ENCODE data around the gene GOLGA8S.
"Not testable (repeated sequence)": the region's sequence is repeated elsewhere in the genome, so short reads cannot be mapped to it uniquely, and the experiment has no call there.

Gene GOLGA8S

GRCh38 chr15:23354448-23354847 lies at the start of gene GOLGA8S:
Gene GOLGA8S (plus strand): TSS chr15:23354748. CDS start chr15:23354810, 62 bp downstream.
- DNase-seq (ENCODE audit: low read depth), result not testable (repeated sequence)

- DNase-seq (ENCODE audit: low read depth), result not testable (repeated sequence)
Measured at GRCh38 chr15:23304805-23305204, 49.7 kb upstream of the GOLGA8S start.

- DNase-seq (ENCODE audit: low read depth), result not testable (repeated sequence)
Measured at GRCh38 chr15:23305921-23306320, 48.6 kb upstream of the GOLGA8S start.

- not testable (repeated sequence) for DNase-seq (ENCODE audit: low read depth)
Measured at GRCh38 chr15:23311233-23311632, 43.3 kb upstream of the GOLGA8S start.

GRCh38 chr15:23334096-23334495 lies 20.5 kb upstream of the GOLGA8S start, which contains the start of gene GOLGA6L26:
Gene GOLGA6L26 (minus strand): TSS chr15:23334196. CDS start chr15:23334135, 61 bp downstream.
- DNase-seq (ENCODE audit: low read depth), result not testable (repeated sequence)

GRCh38 chr15:23362622-23363021 lies 8.1 kb downstream of the GOLGA8S start:
- DNase-seq (ENCODE audit: low read depth), result not testable (repeated sequence)

- not testable (repeated sequence) for DNase-seq (ENCODE audit: low read depth)
Measured at GRCh38 chr15:23364261-23364660, 9.7 kb downstream of the GOLGA8S start.

GRCh38 chr15:23370578-23370977 lies 16.0 kb downstream of the GOLGA8S start:
- no peak for DNase-seq (ENCODE audit: low read depth)

GRCh38 chr15:23371134-23371533 lies 16.6 kb downstream of the GOLGA8S start:
- DNase-seq (ENCODE audit: low read depth), result not testable (repeated sequence)

GRCh38 chr15:23371868-23372267 lies 17.3 kb downstream of the GOLGA8S start:
- not testable (repeated sequence) for DNase-seq (ENCODE audit: low read depth)

GRCh38 chr15:23372284-23372683 lies 17.7 kb downstream of the GOLGA8S start:
- no peak for DNase-seq (ENCODE audit: low read depth)

- DNase-seq (ENCODE audit: low read depth), result not testable (repeated sequence)
Measured at GRCh38 chr15:23372891-23373600, 18.5 kb downstream of the GOLGA8S start.

- DNase-seq (ENCODE audit: low read depth), result not testable (repeated sequence)
Measured at GRCh38 chr15:23374226-23374625, 19.7 kb downstream of the GOLGA8S start.

GRCh38 chr15:23378946-23379345 lies 24.4 kb downstream of the GOLGA8S start:
- not testable (repeated sequence) for DNase-seq (ENCODE audit: low read depth)

- DNase-seq (ENCODE audit: low read depth), result not testable (repeated sequence)
Measured at GRCh38 chr15:23380700-23381099, 26.2 kb downstream of the GOLGA8S start.

GRCh38 chr15:23381192-23381591 lies 26.6 kb downstream of the GOLGA8S start:
- not testable (repeated sequence) for DNase-seq (ENCODE audit: low read depth)

- DNase-seq (ENCODE audit: low read depth), result no peak
Measured at GRCh38 chr15:23384371-23384770, 29.8 kb downstream of the GOLGA8S start.

- no peak for DNase-seq (ENCODE audit: low read depth)
Measured at GRCh38 chr15:23385886-23386430, 31.4 kb downstream of the GOLGA8S start.

- no peak for DNase-seq (ENCODE audit: low read depth)
Measured at GRCh38 chr15:23387621-23388190, 33.2 kb downstream of the GOLGA8S start.

- DNase-seq (ENCODE audit: low read depth), result no peak
Measured at GRCh38 chr15:23395030-23395692, 40.6 kb downstream of the GOLGA8S start.

- no peak for DNase-seq (ENCODE audit: low read depth)
Measured at GRCh38 chr15:23395832-23396231, 41.3 kb downstream of the GOLGA8S start.

- no peak for DNase-seq (ENCODE audit: low read depth)
Measured at GRCh38 chr15:23397779-23398178, 43.2 kb downstream of the GOLGA8S start.

GRCh38 chr15:23398357-23398756 lies 43.8 kb downstream of the GOLGA8S start:
- not testable (repeated sequence) for DNase-seq (ENCODE audit: low read depth)

Data from activated T-cell treated with anti-CD3 and anti-CD28 coated beads for 24 hours (primary cell).